K562 (cell line): ENCODE data around the gene PTBP3. TPM values are rescaled to one million over a fixed set of nuclear protein-coding genes. Genes with fewer than 3 reads are reported as not detected.

Experiments
- DACH1 ChIP-seq: fragments of 450-650 bp; IDR thresholded peaks from 2 replicates; pipeline ENCODE4 v1.6.1; 2018; ENCODE audit not compliant: partially characterized antibody
- ELF4 ChIP-seq: fragments of 450-650 bp; formaldehyde crosslinking; IDR thresholded peaks from 2 replicates; pipeline ENCODE4 v1.4.0; 2022; ENCODE audit warnings: missing genetic modification characterization
- FOXK1 ChIP-seq: sonication (generic); formaldehyde crosslinking; IDR thresholded peaks from 2 replicates; pipeline ENCODE4 v1.8.0; 2022; ENCODE audit warnings: missing genetic modification reagents, mild to moderate bottlenecking, borderline replicate concordance
- HDAC1 ChIP-seq, 2 experiments: fragments of 450-650 bp; IDR thresholded peaks; 2 replicates each; pipeline ENCODE4 v1.6.1; 2016 to 2017; ENCODE audit warnings: inconsistent platforms in 1 of 2, mild to moderate bottlenecking in 1 of 2, moderate library complexity in 1 of 2
- MCM5 ChIP-seq: fragments of 450-650 bp; IDR thresholded peaks from 2 replicates; pipeline ENCODE4 v1.6.1; 2016; ENCODE audit warnings: low read depth
- NKRF ChIP-seq: fragments of 450-650 bp; IDR thresholded peaks from 2 replicates; pipeline ENCODE4 v1.6.1; 2016; ENCODE audit warnings: borderline replicate concordance
- NR2C2 ChIP-seq, 2 experiments: fragments of 200-800 bp in 1 of 2; sonication (Bioruptor generic) in 1 of 2; sonication (generic) in 1 of 2; formaldehyde crosslinking in 1 of 2; IDR thresholded peaks; 2 replicates each; pipeline versions ENCODE4 v1.6.1 to v1.8.0; 2016 to 2022; ENCODE audit warnings: mild to moderate bottlenecking in 1 of 2, missing compliant biosample characterization in 1 of 2, missing genetic modification characterization in 1 of 2, missing genetic modification reagents in 1 of 2
- SP1 ChIP-seq: sonication (generic); formaldehyde crosslinking; IDR thresholded peaks from 2 replicates; pipeline ENCODE4 v1.8.1; 2022; ENCODE audit warnings: mild to moderate bottlenecking, missing genetic modification reagents
- WHSC1 ChIP-seq: IDR thresholded peaks from one replicate; pipeline ENCODE4 v1.6.1; 2012; ENCODE audit warnings: low read length, control low read depth, inconsistent platforms
- ZBTB11 ChIP-seq, 3 experiments: fragments of 200-800 bp in 1 of 3; fragments of 250-450 bp in 1 of 3; fragments of 450-650 bp in 1 of 3; sonication (Bioruptor Pico) in 1 of 3; sonication (Bioruptor generic) in 1 of 3; formaldehyde crosslinking in 1 of 3; IDR thresholded peaks; 2 replicates each; pipeline versions ENCODE4 v1.6.1 to v1.8.0; 2016 to 2022; ENCODE audit warnings: mild to moderate bottlenecking in 2 of 3, missing genetic modification characterization in 2 of 3, missing compliant biosample characterization in 1 of 3, moderate library complexity in 1 of 3
- ZEB2 ChIP-seq: fragments of 450-650 bp; IDR thresholded peaks from 2 replicates; pipeline ENCODE4 v1.6.1; 2016
- ZNF274 ChIP-seq: IDR thresholded peaks from 2 replicates; pipeline ENCODE4 v1.6.1; 2011; ENCODE audit warnings: low read depth, mild to moderate bottlenecking, low read length, moderate library complexity, borderline replicate concordance
- ZNF436 ChIP-seq: fragments of 250-450, 450-650 bp; sonication (Bioruptor Pico); formaldehyde crosslinking; IDR thresholded peaks from 2 replicates; pipeline ENCODE4 v1.7.0; 2020; ENCODE audit warnings: mild to moderate bottlenecking
- ZNF79 ChIP-seq: fragments of 250-450 bp; sonication (Bioruptor Pico); IDR thresholded peaks from 2 replicates; pipeline ENCODE4 v1.4.0; 2020; ENCODE audit warnings: low read depth, mild to moderate bottlenecking, moderate library complexity
- polyA plus RNA-seq, 8 experiments: library from polyadenylated mRNA; depleted of rRNA in 4 of 8; stranded (reverse) in 5 of 8; unstranded in 3 of 8; fragments of >200 nt; fragmentation: Nextera tagmentation in 2 of 8; fragmentation: Illumina TruSeq in 1 of 8; extraction: Ambion mirVana in 2 of 8; extraction: Trizol in 1 of 8; gene quantifications; 2 replicates each; pipeline versions ENCODE4 v1.2.1 to v1.2.3, GENCODE V29; 2011 to 2014; ENCODE audit warnings: inconsistent platforms in 1 of 8, missing spikeins in 1 of 8
- total RNA-seq, 7 experiments: library from RNA; depleted of rRNA in 6 of 7; stranded (reverse); fragments of >200 nt in 6 of 7; fragmentation: Illumina TruSeq in 2 of 7; extraction: Trizol in 2 of 7; gene quantifications; 2 replicates each; pipeline versions ENCODE4 v1.2.1 to v1.2.3, GENCODE V29; 2011 to 2021; ENCODE audit warnings: low replicate concordance in 1 of 7
- TF ChIP-seq, protein P1 (sequence below): fragments of 250-450 bp; sonication (Bioruptor Pico); IDR thresholded peaks from 2 replicates; pipeline ENCODE4 v1.4.0; 2020; ENCODE audit warnings: mild to moderate bottlenecking
- TF ChIP-seq, protein P2 (sequence below): fragments of 250-450 bp; sonication (Bioruptor Pico); IDR thresholded peaks from 2 replicates; pipeline ENCODE4 v1.4.0; 2020; ENCODE audit warnings: mild to moderate bottlenecking, moderate library complexity
- TF ChIP-seq, protein P3 (sequence below): sonication (generic); formaldehyde crosslinking; IDR thresholded peaks from 2 replicates; pipeline ENCODE4 v1.4.0; 2020; ENCODE audit warnings: mild to moderate bottlenecking, missing genetic modification reagents

Gene PTBP3
- total and polyA plus RNA-seq, 9 of the 15 experiments (the other 6 are each of a cell fraction or from before 2014, with no cell fraction given), result 22.4 to 132 (median 68.0) TPM

DNA sequence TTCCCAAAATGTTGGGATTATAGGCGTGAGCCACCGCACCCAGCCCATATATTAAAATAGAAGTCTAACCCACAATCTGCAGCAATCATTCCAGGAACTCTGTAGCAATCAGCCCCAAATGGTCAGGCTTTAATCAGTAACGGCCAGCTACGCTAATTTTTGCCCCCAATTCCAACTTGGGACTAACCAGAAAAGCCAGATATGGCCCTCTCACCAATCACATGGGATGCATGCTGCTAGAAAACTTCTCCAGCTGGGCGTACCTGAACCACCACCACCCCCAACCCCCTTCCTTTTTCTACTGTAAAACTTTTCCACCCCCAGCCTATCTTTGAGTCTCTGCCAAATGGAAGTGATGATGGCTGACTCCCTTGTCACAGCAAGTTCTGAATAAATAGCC lies 162.5 kb downstream of the PTBP3 start (continued):
- TF ChIP-seq, protein P1, sequence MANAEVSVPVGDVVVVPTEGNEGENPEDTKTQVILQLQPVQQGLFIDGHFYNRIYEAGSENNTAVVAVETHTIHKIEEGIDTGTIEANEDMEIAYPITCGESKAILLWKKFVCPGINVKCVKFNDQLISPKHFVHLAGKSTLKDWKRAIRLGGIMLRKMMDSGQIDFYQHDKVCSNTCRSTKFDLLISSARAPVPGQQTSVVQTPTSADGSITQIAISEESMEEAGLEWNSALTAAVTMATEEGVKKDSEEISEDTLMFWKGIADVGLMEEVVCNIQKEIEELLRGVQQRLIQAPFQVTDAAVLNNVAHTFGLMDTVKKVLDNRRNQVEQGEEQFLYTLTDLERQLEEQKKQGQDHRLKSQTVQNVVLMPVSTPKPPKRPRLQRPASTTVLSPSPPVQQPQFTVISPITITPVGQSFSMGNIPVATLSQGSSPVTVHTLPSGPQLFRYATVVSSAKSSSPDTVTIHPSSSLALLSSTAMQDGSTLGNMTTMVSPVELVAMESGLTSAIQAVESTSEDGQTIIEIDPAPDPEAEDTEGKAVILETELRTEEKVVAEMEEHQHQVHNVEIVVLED, result no peak
- TF ChIP-seq ZEB2 (peak; percentile 45; the same call in 1 of the 2 replicates), MCM5 (no peak), ZNF274 (no peak), WHSC1 (no peak), FOXK1 (CRISPR knock-in tag) (no peak), ELF4 (CRISPR knock-in tag) (no peak), HDAC1 (IDR thresholded peaks at IDR 0.05) (peak in 1 of 2 experiments; percentile 34; a peak in 1 of 4 replicates), ZNF436 (CRISPR knock-in tag) (no peak), NKRF (no peak), SP1 (CRISPR knock-in tag) (0 out of 2 replicates have a peak, but pooled peaks have one; percentile 23), DACH1 (peak; percentile 81), NR2C2 (CRISPR knock-in tag; IDR thresholded peaks at IDR 0.05) (no peak), NR2C2 (tag; IDR thresholded peaks at IDR 0.05) (no peak; the same call in 1 of the 2 replicates), ZBTB11 (CRISPR knock-in tag; IDR thresholded peaks at IDR 0.05) (no peak), ZNF79 (CRISPR knock-in tag) (no peak)
- TF ChIP-seq, protein P2, sequence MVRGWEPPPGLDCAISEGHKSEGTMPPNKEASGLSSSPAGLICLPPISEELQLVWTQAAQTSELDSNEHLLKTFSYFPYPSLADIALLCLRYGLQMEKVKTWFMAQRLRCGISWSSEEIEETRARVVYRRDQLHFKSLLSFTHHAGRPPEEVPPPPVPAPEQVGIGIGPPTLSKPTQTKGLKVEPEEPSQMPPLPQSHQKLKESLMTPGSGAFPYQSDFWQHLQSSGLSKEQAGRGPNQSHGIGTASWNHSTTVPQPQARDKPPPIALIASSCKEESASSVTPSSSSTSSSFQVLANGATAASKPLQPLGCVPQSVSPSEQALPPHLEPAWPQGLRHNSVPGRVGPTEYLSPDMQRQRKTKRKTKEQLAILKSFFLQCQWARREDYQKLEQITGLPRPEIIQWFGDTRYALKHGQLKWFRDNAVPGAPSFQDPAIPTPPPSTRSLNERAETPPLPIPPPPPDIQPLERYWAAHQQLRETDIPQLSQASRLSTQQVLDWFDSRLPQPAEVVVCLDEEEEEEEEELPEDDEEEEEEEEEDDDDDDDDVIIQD, result no peak
- TF ChIP-seq, protein P3, sequence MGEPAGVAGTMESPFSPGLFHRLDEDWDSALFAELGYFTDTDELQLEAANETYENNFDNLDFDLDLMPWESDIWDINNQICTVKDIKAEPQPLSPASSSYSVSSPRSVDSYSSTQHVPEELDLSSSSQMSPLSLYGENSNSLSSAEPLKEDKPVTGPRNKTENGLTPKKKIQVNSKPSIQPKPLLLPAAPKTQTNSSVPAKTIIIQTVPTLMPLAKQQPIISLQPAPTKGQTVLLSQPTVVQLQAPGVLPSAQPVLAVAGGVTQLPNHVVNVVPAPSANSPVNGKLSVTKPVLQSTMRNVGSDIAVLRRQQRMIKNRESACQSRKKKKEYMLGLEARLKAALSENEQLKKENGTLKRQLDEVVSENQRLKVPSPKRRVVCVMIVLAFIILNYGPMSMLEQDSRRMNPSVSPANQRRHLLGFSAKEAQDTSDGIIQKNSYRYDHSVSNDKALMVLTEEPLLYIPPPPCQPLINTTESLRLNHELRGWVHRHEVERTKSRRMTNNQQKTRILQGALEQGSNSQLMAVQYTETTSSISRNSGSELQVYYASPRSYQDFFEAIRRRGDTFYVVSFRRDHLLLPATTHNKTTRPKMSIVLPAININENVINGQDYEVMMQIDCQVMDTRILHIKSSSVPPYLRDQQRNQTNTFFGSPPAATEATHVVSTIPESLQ (CRISPR knock-in tag), result peak; percentile 88; the same call in 1 of the 2 replicates
